Esophagus muscularis mucosa (tissue), 4 donors: ENCODE measurements around the gene DGUOK. TPM values are rescaled to one million over a fixed set of nuclear protein-coding genes. Genes with fewer than 3 reads are reported as not detected.

Experiments
- DNase-seq: peaks from one replicate; pipeline ENCODE4 v3.0.0-alpha.2; 2017; ENCODE audit errors: extremely low spot score
- H3K27ac ChIP-seq, 4 donors: fragments of 200-600 bp; sonication (generic); replicated peaks in 1 of 4; 1 replicate in 3 of 4; 2 replicates in 1 of 4; pipeline ENCODE4 v1.5.1; 2016 to 2019; ENCODE audit warnings: mild to moderate bottlenecking in 1 of 4
- H3K27me3 ChIP-seq, 4 donors: fragments of 200-600 bp; sonication (generic); one replicate each; pipeline versions ENCODE4 v1.5.1 to v1.6.0; 2016 to 2019
- H3K36me3 ChIP-seq, 4 donors: fragments of 200-600 bp; sonication (generic); one replicate each; pipeline ENCODE4 v1.5.1; 2016 to 2019
- H3K4me1 ChIP-seq, 4 donors: fragments of 200-600 bp; sonication (generic); one replicate each; pipeline ENCODE4 v1.5.1; 2016 to 2019
- H3K4me3 ChIP-seq, 4 donors: fragments of 200-600 bp; sonication (generic); 1 replicate in 2 of 4; 2 replicates in 2 of 4; pipeline ENCODE4 v1.5.1; 2016 to 2019; ENCODE audit warnings: mild to moderate bottlenecking in 4 of 4, moderate library complexity in 1 of 4
- H3K9me3 ChIP-seq, 4 donors: fragments of 200-600 bp; sonication (generic); 1 replicate in 3 of 4; 2 replicates in 1 of 4; pipeline ENCODE4 v1.5.1; 2016 to 2019
- EP300 ChIP-seq: sonication (generic); formaldehyde crosslinking; IDR thresholded peaks from one replicate; pipeline ENCODE4 v1.6.1; 2017; ENCODE audit warnings: antibody characterized with exemption
- POLR2A ChIP-seq: fragments of 450-650 bp; IDR thresholded peaks from one replicate; pipeline ENCODE4 v1.6.1; 2017; ENCODE audit warnings: antibody characterized with exemption, moderate library complexity, mild to moderate bottlenecking, low read depth
- POLR2AphosphoS5 ChIP-seq, 2 donors: sonication (generic); formaldehyde crosslinking; IDR thresholded peaks; one replicate each; pipeline ENCODE4 v1.6.1; 2017; ENCODE audit warnings: antibody characterized with exemption in 2 of 2
- WGBS: methylation state at CpG from one replicate; pipeline ENCODE4 v1.1.5; 2018; 5-methylcytosine and 5-hydroxymethylcytosine counted together
- intact Hi-C: fragments of 100-400 bp; cut with DNase I; formaldehyde crosslinking; loops from one replicate; pipeline ENCODE4 v1.15.1; 2023
- total RNA-seq, 4 donors: library from RNA; depleted of rRNA; stranded (reverse); fragments of >200 nt; gene quantifications; one replicate each; pipeline versions ENCODE4 v1.1.0 to v1.2.1, GENCODE V29; 2016
- TF ChIP-seq, protein P1 (sequence below), 3 experiments: fragments of 200-600 bp in 2 of 3; fragments of 450-650 bp in 1 of 3; sonication (generic) in 2 of 3; IDR thresholded peaks; one replicate each; pipeline ENCODE4 v1.5.1; 2017 to 2019; ENCODE audit warnings: antibody characterized with exemption in 3 of 3, mild to moderate bottlenecking in 2 of 3, moderate library complexity in 1 of 3

DGUOK gene
- total RNA-seq, 4 donors from 2014 or later = 31.6 to 50.7 (median 36.6) TPM

DNA sequence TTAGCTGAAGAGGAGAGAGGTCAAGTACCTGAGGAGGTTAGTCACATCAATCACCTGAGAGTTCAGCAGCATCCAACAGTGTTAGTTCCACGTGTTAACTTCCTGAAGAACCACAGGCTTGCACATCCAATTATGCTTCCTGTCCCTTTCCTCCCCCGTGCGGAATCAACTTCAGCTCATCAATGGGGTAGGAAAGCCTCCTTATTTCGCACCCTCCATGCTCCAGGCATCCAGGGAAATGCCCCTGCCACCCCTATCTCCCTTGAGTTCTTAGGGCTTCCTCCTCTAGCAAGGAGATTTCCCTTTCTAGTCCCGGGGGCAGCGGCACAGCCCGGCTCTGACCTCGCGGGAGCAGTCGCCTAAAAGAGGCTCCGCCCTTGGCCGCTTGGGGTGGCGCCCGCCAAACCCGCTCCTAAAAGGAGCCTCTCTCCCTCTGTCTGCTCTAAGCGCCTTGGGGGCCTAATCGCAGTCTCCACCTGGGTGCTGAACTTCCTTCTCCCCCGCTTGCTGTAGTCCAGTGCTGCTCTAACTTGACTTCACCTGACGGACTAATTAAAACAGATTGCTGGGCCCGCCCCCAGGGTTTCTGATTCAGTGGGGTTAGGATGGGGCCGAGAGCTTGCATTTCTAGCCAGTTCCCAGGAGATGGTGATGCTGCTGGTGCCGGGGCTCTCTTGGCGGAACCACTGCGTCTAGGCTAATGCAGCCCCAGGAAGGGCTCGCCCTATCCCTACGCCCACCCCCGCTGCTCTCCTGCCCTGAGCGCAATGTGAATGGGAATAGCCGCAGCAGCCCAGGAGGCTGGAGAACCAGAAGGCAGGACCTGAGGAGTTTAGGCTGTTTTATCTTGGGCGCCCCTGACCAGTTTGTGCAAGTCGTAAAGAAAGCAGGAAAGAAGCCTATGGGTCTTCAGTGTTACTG lies 54.7 kb downstream of the DGUOK start:
- TF ChIP-seq, protein P1, sequence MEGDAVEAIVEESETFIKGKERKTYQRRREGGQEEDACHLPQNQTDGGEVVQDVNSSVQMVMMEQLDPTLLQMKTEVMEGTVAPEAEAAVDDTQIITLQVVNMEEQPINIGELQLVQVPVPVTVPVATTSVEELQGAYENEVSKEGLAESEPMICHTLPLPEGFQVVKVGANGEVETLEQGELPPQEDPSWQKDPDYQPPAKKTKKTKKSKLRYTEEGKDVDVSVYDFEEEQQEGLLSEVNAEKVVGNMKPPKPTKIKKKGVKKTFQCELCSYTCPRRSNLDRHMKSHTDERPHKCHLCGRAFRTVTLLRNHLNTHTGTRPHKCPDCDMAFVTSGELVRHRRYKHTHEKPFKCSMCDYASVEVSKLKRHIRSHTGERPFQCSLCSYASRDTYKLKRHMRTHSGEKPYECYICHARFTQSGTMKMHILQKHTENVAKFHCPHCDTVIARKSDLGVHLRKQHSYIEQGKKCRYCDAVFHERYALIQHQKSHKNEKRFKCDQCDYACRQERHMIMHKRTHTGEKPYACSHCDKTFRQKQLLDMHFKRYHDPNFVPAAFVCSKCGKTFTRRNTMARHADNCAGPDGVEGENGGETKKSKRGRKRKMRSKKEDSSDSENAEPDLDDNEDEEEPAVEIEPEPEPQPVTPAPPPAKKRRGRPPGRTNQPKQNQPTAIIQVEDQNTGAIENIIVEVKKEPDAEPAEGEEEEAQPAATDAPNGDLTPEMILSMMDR (IDR thresholded peaks at IDR 0.05) = no peak
- TF ChIP-seq POLR2A (no peak), POLR2AphosphoS5 (IDR thresholded peaks at IDR 0.05) (no peak), EP300 (no peak)
- Histone ChIP-seq H3K4me3 (peak overlapping the region; percentile 45 to 55 (median 51)), H3K9me3 (no peaks in the 10 kb centered on the region), H3K27ac (peak overlapping the region in 2 of 4 donors; percentile 28 to 35), H3K4me1 (peaks cover 40 to 46% (median 42%) of the 10 kb centered on the region in 4 donors), H3K27me3 (peaks cover 0 to 15% (median 0%) of the 10 kb centered on the region in 4 donors), H3K36me3 (no peaks in the 10 kb centered on the region)
- intact Hi-C loops = loop anchor here (10.0 kb wide), 1 partner anchor 157 kb away; the partner anchor contains the start of gene STAMBP
- WGBS = 22% methylated on average over 22 of the region's 31 CpGs
- DNase-seq = no peak

DNA sequence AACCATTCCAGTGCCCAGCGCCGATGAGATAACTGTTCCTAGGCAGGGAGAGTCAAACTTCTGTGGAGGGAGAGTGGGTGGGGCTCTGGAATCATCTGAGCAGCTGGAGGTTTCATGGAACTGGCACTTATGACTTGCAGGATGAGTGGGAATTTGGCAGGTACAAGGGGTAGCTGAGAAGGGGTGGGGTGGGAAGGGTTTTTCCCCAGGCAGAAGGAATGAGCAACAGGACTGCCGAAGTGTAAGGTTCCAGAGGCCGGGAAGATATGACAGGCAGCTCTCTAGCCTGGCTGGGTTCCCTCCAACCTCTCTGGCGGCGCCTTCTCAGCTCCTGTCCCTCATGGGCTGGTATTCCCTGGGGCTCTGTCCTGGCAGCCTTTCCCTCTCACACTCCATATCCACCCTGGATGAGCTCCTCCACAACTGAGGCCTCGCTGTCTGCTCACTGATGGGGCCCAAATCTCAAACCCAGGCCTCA lies 55.5 kb downstream of the DGUOK start:
- no peak overlapping the region for H3K4me3 ChIP-seq
- peak overlapping the region in 1 of 4 donors; percentile 3 for H3K27ac ChIP-seq
- H3K36me3 ChIP-seq = no peaks in the 10 kb centered on the region
- peaks cover 0 to 15% (median 0%) of the 10 kb centered on the region in 4 donors for H3K27me3 ChIP-seq
- peaks cover 47 to 52% (median 49%) of the 10 kb centered on the region in 4 donors for H3K4me1 ChIP-seq
- intact Hi-C loops = loop anchor here (10.0 kb wide), 1 partner anchor 157 kb away; the partner anchor contains the start of gene STAMBP
- WGBS = 64% methylated on average over 7 of the region's 7 CpGs
- no peaks in the 10 kb centered on the region for H3K9me3 ChIP-seq
- TF ChIP-seq, protein P1 (IDR thresholded peaks at IDR 0.05) = no peak
- TF ChIP-seq POLR2AphosphoS5 (IDR thresholded peaks at IDR 0.05) (no peak), EP300 (no peak), POLR2A (no peak)
- no peak for DNase-seq

DNA sequence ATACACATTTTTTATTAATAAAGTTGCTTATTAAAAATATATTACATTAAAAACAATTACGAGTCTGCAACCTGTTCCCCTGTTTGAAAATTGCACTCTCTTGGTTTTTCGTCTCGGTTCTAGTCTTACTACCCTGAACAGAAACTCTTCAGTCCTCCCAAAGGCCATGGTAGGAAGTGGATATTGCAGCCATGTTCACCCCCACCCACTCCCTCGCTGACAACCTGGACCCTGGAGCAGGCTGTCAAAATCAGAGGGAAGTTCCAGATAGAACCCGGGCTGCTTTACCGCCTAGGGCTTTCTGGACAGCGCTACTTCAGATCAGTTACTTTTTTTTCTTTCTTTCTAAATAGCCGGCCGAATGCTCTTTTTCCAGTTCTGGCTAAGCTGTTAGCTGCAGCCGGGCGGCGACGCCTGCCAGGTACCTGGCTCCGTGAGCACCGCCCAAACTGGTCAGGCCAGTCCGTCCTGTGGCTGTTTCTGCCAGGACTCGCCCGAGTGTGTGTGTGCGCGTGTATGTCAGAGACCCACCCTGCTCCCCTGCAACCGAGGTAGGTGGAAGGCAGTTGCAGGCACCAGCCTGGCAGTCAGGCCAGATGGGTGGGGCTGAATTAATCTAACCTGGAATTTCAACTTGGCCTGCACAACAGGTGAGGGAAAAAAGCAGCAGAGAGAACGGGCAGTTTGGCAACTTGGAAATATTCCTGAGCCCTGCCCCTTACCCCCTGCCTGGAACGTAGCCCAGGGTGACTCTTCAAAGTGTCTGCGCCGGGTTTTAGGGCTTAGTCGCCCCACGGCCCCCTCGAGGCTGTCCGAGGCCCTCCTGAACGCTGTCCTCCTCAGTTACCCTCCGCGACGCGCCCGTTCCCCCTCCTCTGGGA lies 56.9 kb downstream of the DGUOK start:
- Histone ChIP-seq H3K27me3 (peaks cover 0 to 15% (median 0%) of the 10 kb centered on the region in 4 donors), H3K4me3 (peak overlapping the region; percentile 59 to 76 (median 66)), H3K9me3 (no peaks in the 10 kb centered on the region), H3K36me3 (no peaks in the 10 kb centered on the region), H3K4me1 (peaks cover 60 to 66% (median 62%) of the 10 kb centered on the region in 4 donors), H3K27ac (peak overlapping the region; percentile 64 to 71 (median 68))
- intact Hi-C loops = loop anchor here (10.0 kb wide), 1 partner anchor 159 kb away; the partner anchor contains the start of gene STAMBP
- no peak for DNase-seq
- TF ChIP-seq EP300 (no peak), POLR2A (no peak), POLR2AphosphoS5 (IDR thresholded peaks at IDR 0.05) (no peak)
- TF ChIP-seq, protein P1 (IDR thresholded peaks at IDR 0.05) = no peak
- WGBS = 42% methylated on average over 34 of the region's 35 CpGs

DNA sequence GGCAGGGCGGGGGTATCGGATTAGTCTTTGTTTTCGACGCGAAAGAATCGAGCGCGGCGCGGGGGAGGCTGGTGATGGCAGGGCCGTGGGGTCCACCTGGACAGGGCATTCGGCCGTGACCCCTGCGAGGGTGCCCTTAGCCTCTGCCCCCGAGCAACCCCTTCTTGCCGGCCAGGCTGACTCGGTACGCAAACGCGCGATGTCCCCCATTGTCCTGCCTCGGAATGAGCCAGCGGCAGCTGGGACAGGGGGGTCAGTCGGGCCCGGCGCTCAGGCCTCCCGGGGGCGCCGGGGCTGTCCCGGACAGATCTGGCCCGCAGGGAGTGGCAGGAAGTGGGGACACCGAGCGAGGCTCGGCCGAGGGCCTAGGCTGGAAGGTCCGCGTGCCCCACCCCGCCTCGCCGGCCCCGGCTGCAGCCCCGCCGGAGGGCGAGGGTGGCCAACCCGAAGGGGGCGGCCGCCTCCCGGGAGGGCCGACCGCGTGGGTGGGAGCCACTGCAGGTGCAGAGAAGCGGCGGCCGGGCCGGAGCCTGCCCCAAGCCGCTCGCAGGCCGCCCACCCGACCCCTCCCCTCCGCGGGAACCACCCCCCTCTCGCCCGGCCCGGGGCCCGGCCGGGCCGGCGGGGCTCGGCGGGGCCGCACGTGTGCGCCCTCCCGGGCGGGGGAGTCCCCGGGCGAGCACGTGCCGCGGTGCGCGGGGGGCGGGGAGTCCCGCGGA lies 57.7 kb downstream of the DGUOK start, which contains the start of gene TET3:
TSS of gene TET3 (plus strand) at position 708 of the 719 bp plus-strand sequence. CDS start 1,494 bp downstream, outside the sequence.
- intact Hi-C loops = loop anchor here (10.0 kb wide), 1 partner anchor 160 kb away; the partner anchor contains the start of gene STAMBP
- no peak for DNase-seq
- Histone ChIP-seq H3K27me3 (peaks cover 0 to 10% (median 0%) of the 10 kb centered on the region in 4 donors), H3K27ac (peak within 1 kb of the TSS; percentile 64 to 71 (median 68)), H3K4me1 (peaks cover 60 to 67% (median 65%) of the 10 kb centered on the region in 4 donors), H3K36me3 (peaks cover 0 to 4% (median 0%) of the 10 kb centered on the region in 4 donors), H3K4me3 (peak within 1 kb of the TSS; percentile 59 to 76 (median 66)), H3K9me3 (no peaks in the 10 kb centered on the region)
- TF ChIP-seq POLR2AphosphoS5 (IDR thresholded peaks at IDR 0.05) (no peak), POLR2A (no peak), EP300 (no peak)
- TF ChIP-seq, protein P1 (IDR thresholded peaks at IDR 0.05) = no peak
- 6% methylated on average over 24 of the region's 85 CpGs for WGBS
